Measurements from ENCODE around the gene KCNK13.

The KCNK13 gene

GRCh38 chr14:90062127-90062794 lies 467 bp downstream of the KCNK13 start:
- DNase-seq (ENCODE audit: low read depth in 1 of 2, low spot score in 1 of 2), result no peak
- peak overlapping the region; percentile 43 for H3K4me3 ChIP-seq (replicated peaks; ENCODE audit: insufficient read depth, low read length)
- no peak overlapping the region for H3K27ac ChIP-seq (replicated peaks)
- TF ChIP-seq SPI1 (IDR thresholded peaks at IDR 0.05; ENCODE audit: borderline replicate concordance, low read depth), result no peak
- no peak for TF ChIP-seq GABPA (IDR thresholded peaks at IDR 0.05; ENCODE audit: low read depth)
- no peak for TF ChIP-seq REST (IDR thresholded peaks at IDR 0.05; ENCODE audit: insufficient replicate concordance, low read depth)
- no peak for TF ChIP-seq CTCF (IDR thresholded peaks at IDR 0.05; ENCODE audit: insufficient read depth, low read length)
- no peak for TF ChIP-seq POLR2AphosphoS5 (IDR thresholded peaks at IDR 0.05; ENCODE audit: low read depth)
- peaks cover 61% of the 10 kb centered on the region for H3K27me3 ChIP-seq (ENCODE audit: insufficient read depth, poor library complexity, severe bottlenecking)

GRCh38 chr14:90062822-90063539 lies 1.2 kb downstream of the KCNK13 start:
- H3K4me3 ChIP-seq (replicated peaks; ENCODE audit: insufficient read depth, low read length), result peak overlapping the region; percentile 43

More at GRCh38 chr14:90062822-90063539, 1.2 kb downstream of the KCNK13 start:
- TF ChIP-seq CTCF (IDR thresholded peaks at IDR 0.05; ENCODE audit: insufficient read depth, low read length) (no peak), POLR2AphosphoS5 (IDR thresholded peaks at IDR 0.05; ENCODE audit: low read depth) (no peak), REST (IDR thresholded peaks at IDR 0.05; ENCODE audit: insufficient replicate concordance, low read depth) (no peak), GABPA (IDR thresholded peaks at IDR 0.05; ENCODE audit: low read depth) (no peak), SPI1 (IDR thresholded peaks at IDR 0.05; ENCODE audit: borderline replicate concordance, low read depth) (peak; percentile 47)
- Histone ChIP-seq H3K27me3 (ENCODE audit: insufficient read depth, poor library complexity, severe bottlenecking) (peaks cover 58% of the 10 kb centered on the region), H3K27ac (replicated peaks) (no peak overlapping the region)
- no peak for DNase-seq (ENCODE audit: low read depth in 1 of 2, low spot score in 1 of 2)
